CD14-positive monocyte (primary cell): ENCODE results near the gene AJUBA. TPM values are rescaled to one million over a fixed set of nuclear protein-coding genes. Genes with fewer than 3 reads are reported as not detected.

Source experiments
- DNase-seq, 3 donors: peaks; one replicate each; pipeline ENCODE4 v3.0.0-alpha.2; 2011 to 2022
- H2AFZ ChIP-seq: 2 replicates; pipeline ENCODE4 v1.6.0; 2012; ENCODE audit warnings: mild to moderate bottlenecking, low read depth, low read length, inconsistent platforms; ENCODE audit not compliant: insufficient read depth, poor library complexity, severe bottlenecking
- H3K27ac ChIP-seq, 2 donors: 1 replicate in 1 of 2; 2 replicates in 1 of 2; pipeline ENCODE4 v1.5.1; 2012 to 2013; ENCODE audit warnings: low read length in 2 of 2, control low read depth in 1 of 2, inconsistent platforms in 1 of 2, low read depth in 1 of 2, mild to moderate bottlenecking in 1 of 2
- H3K27me3 ChIP-seq, 2 donors: one replicate each; pipeline versions ENCODE4 v1.6.0 to v1.6.1; 2011 to 2013; ENCODE audit warnings: low read length in 2 of 2; ENCODE audit not compliant: control insufficient read depth in 2 of 2, insufficient read depth in 2 of 2
- H3K36me3 ChIP-seq, 2 donors: replicated peaks in 1 of 2; 1 replicate in 1 of 2; 2 replicates in 1 of 2; pipeline versions ENCODE4 v1.5.1 to v1.6.1; 2012 to 2013; ENCODE audit warnings: low read length in 2 of 2, control low read depth in 1 of 2, inconsistent platforms in 1 of 2, mild to moderate bottlenecking in 1 of 2; ENCODE audit not compliant: insufficient read depth in 2 of 2, control insufficient read depth in 1 of 2
- H3K4me1 ChIP-seq, 2 donors: 1 replicate in 1 of 2; 2 replicates in 1 of 2; pipeline versions ENCODE4 v1.5.1 to v1.6.1; 2012 to 2013; ENCODE audit warnings: low read length in 2 of 2, control low read depth in 1 of 2, inconsistent platforms in 1 of 2, mild to moderate bottlenecking in 1 of 2, moderate library complexity in 1 of 2; ENCODE audit not compliant: insufficient read depth in 2 of 2, control insufficient read depth in 1 of 2
- H3K4me2 ChIP-seq: replicated peaks from 2 replicates; pipeline ENCODE3; 2012; ENCODE audit warnings: low read length, moderate library complexity, mild to moderate bottlenecking; ENCODE audit not compliant: poor library complexity, severe bottlenecking; ENCODE audit errors: extremely low read depth
- H3K4me3 ChIP-seq, 3 experiments: fragments of 200-600 bp in 1 of 3; sonication (generic) in 1 of 3; replicated peaks in 1 of 3; 1 replicate in 2 of 3; 2 replicates in 1 of 3; pipeline ENCODE4 v1.5.1; 2011 to 2013; ENCODE audit warnings: low read length in 3 of 3, mild to moderate bottlenecking in 3 of 3, control low read depth in 2 of 3, low read depth in 2 of 3, inconsistent platforms in 1 of 3, moderate library complexity in 1 of 3
- H3K79me2 ChIP-seq: 2 replicates; pipeline ENCODE4 v1.6.0; 2012; ENCODE audit warnings: mild to moderate bottlenecking, control low read depth, inconsistent platforms, low read length, moderate library complexity; ENCODE audit not compliant: insufficient read depth
- H3K9ac ChIP-seq: 2 replicates; pipeline ENCODE4 v1.6.0; 2017; ENCODE audit warnings: low read length, mild to moderate bottlenecking; ENCODE audit not compliant: insufficient read depth, poor library complexity, severe bottlenecking
- H3K9me3 ChIP-seq, 2 donors: replicated peaks in 1 of 2; 1 replicate in 1 of 2; 2 replicates in 1 of 2; pipeline versions ENCODE4 v1.5.1 to v1.6.1; 2012 to 2013; ENCODE audit warnings: low read length in 2 of 2, control low read depth in 1 of 2; ENCODE audit not compliant: control insufficient read depth in 1 of 2, insufficient read depth in 1 of 2
- H4K20me1 ChIP-seq: 2 replicates; pipeline ENCODE4 v1.6.0; 2012; ENCODE audit warnings: mild to moderate bottlenecking, low read length, control low read depth, moderate library complexity; ENCODE audit not compliant: insufficient read depth
- H3K27ac Mint-ChIP-seq, 7 donors: one replicate each; pipeline ENCODE4 v1.8.0; 2020; ENCODE audit warnings: mild to moderate bottlenecking in 7 of 7, mixed read lengths in 7 of 7, moderate library complexity in 6 of 7, inconsistent platforms in 2 of 7
- H3K27me3 Mint-ChIP-seq, 3 donors: one replicate each; pipeline ENCODE4 v1.8.0; 2021 to 2022; ENCODE audit warnings: low read depth in 3 of 3, mild to moderate bottlenecking in 3 of 3, mixed read lengths in 3 of 3, moderate library complexity in 3 of 3, inconsistent platforms in 1 of 3
- H3K36me3 Mint-ChIP-seq, 2 donors: one replicate each; pipeline ENCODE4 v1.8.0; 2020; ENCODE audit warnings: mixed read lengths in 2 of 2, inconsistent platforms in 1 of 2, mild to moderate bottlenecking in 1 of 2
- H3K4me1 Mint-ChIP-seq: one replicate; pipeline ENCODE4 v1.8.0; 2020; ENCODE audit warnings: mild to moderate bottlenecking, mixed read lengths
- H3K4me3 Mint-ChIP-seq, 2 donors: one replicate each; pipeline ENCODE4 v1.8.0; 2020; ENCODE audit warnings: mild to moderate bottlenecking in 2 of 2, mixed read lengths in 2 of 2, moderate library complexity in 1 of 2
- H3K9me3 Mint-ChIP-seq, 7 donors: one replicate each; pipeline ENCODE4 v1.8.0; 2020 to 2022; ENCODE audit warnings: mixed read lengths in 7 of 7, mild to moderate bottlenecking in 6 of 7, moderate library complexity in 6 of 7, inconsistent platforms in 2 of 7
- WGBS: methylation state at CpG from one replicate; pipeline ENCODE4 v1.1.5; 2013; ENCODE audit warnings: missing lambda C conversion rate; ENCODE audit not compliant: insufficient coverage; 5-methylcytosine and 5-hydroxymethylcytosine counted together
- intact Hi-C, 2 donors: fragments of 100-400 bp; cut with micrococcal nuclease; formaldehyde crosslinking; loops; one replicate each; pipeline versions ENCODE4 v1.15.0 to v1.15.1; 2023
- polyA plus RNA-seq, 3 donors: library from polyadenylated mRNA; depleted of rRNA in 1 of 3; unstranded in 2 of 3; stranded (reverse) in 1 of 3; fragments of 300-500 nt in 2 of 3; fragments of >200 nt in 1 of 3; fragmentation: Illumina TruSeq in 2 of 3; gene quantifications; 1 replicate in 2 of 3; 2 replicates in 1 of 3; pipeline ENCODE4 v1.2.3, GENCODE V29; 2012 to 2021
- TF ChIP-seq, protein P1 (sequence below): fragments of 200-600 bp; IDR thresholded peaks from one replicate; pipeline ENCODE4 v1.8.0; 2022; ENCODE audit warnings: antibody characterized with exemption, mild to moderate bottlenecking

The AJUBA gene
- polyA plus RNA-seq, 3 donors = 0.04 TPM; not detected in 2

DNA sequence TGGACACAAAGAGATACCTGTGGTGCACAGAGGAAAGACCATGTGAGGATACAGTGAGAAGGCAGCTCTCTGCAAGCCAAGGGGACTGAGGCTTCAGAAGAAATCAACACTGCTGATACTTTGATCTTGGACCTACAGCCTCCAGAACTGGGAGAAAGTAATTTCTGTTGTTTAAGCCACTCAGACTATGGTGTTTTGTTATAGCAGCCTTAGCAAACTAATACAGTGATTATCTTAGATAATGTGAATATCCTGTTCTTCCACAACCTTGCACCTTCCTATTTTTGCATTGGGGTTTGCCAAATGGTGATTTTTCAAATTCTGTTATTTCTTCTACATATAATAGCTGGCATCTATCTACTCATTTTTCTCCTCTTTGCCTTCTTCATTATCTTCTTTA is 35.8 kb upstream of the AJUBA start:
- H3K9me3 Mint-ChIP-seq = no peaks in the 10 kb centered on the region

DNA sequence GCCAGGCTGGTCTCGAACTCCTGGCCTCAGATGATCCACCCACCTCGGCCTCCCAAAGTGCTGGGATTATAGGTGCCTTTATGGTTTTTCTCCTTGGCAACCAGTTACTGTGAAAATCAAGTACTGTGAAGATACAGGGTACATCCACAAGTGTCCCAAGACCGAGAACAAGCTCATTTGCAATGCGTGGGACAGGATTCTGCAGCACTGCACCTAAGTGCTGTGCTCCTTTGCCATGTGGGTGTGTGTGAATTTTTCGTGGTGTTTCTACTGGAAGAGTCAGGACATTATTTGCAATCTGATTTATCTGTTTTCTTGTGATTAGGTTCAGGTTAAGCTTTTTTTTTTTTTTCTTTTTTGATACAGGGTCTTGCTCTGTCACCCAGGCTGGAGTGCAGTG is 34.7 kb upstream of the AJUBA start:
- peaks cover 8% of the 10 kb centered on the region for H3K4me1 Mint-ChIP-seq
- H3K36me3 Mint-ChIP-seq = peaks cover 4% of the 10 kb centered on the region in 2 donors
- intact Hi-C loops = no loop called here
- TF ChIP-seq, protein P1, sequence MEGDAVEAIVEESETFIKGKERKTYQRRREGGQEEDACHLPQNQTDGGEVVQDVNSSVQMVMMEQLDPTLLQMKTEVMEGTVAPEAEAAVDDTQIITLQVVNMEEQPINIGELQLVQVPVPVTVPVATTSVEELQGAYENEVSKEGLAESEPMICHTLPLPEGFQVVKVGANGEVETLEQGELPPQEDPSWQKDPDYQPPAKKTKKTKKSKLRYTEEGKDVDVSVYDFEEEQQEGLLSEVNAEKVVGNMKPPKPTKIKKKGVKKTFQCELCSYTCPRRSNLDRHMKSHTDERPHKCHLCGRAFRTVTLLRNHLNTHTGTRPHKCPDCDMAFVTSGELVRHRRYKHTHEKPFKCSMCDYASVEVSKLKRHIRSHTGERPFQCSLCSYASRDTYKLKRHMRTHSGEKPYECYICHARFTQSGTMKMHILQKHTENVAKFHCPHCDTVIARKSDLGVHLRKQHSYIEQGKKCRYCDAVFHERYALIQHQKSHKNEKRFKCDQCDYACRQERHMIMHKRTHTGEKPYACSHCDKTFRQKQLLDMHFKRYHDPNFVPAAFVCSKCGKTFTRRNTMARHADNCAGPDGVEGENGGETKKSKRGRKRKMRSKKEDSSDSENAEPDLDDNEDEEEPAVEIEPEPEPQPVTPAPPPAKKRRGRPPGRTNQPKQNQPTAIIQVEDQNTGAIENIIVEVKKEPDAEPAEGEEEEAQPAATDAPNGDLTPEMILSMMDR = no peak
- Histone ChIP-seq H3K9me3 (no peaks in the 10 kb centered on the region), H3K27me3 (no peaks in the 10 kb centered on the region), H3K36me3 (no peaks in the 10 kb centered on the region), H3K4me1 (no peaks in the 10 kb centered on the region), H3K27ac (no peak overlapping the region), H3K79me2 (no peaks in the 10 kb centered on the region), H4K20me1 (no peaks in the 10 kb centered on the region), H2AFZ (no peak overlapping the region), H3K4me2 (no peak overlapping the region), H3K4me3 (no peak overlapping the region), H3K9ac (no peak overlapping the region)
- no peak for DNase-seq
- peaks cover 0 to 2% (median 2%) of the 10 kb centered on the region in 3 donors for H3K27me3 Mint-ChIP-seq
- H3K4me3 Mint-ChIP-seq = no peak overlapping the region
- H3K9me3 Mint-ChIP-seq = no peaks in the 10 kb centered on the region
- H3K27ac Mint-ChIP-seq = no peak overlapping the region
- whole genome bisulfite sequencing = 95% methylated on average over 2 of the region's 5 CpGs

More for the DNA sequence above, 35.8 kb upstream of the AJUBA start:
- Mint-ChIP-seq H3K27ac (no peak overlapping the region), H3K4me3 (no peak overlapping the region), H3K36me3 (peaks cover 4 to 7% of the 10 kb centered on the region in 2 donors), H3K4me1 (peaks cover 8% of the 10 kb centered on the region), H3K27me3 (peaks cover 0 to 2% (median 2%) of the 10 kb centered on the region in 3 donors)
- no peak overlapping the region for H3K27ac ChIP-seq
- DNase-seq = no peak
- no peak overlapping the region for H3K9ac ChIP-seq
- H3K27me3 ChIP-seq = no peaks in the 10 kb centered on the region
- no peaks in the 10 kb centered on the region for H3K79me2 ChIP-seq
- no peak overlapping the region for H3K4me2 ChIP-seq
- H3K4me1 ChIP-seq = no peaks in the 10 kb centered on the region
- intact Hi-C loops = no loop called here
- no peaks in the 10 kb centered on the region for H3K36me3 ChIP-seq
- no peaks in the 10 kb centered on the region for H3K9me3 ChIP-seq
- no peak overlapping the region for H2AFZ ChIP-seq
- no peak overlapping the region for H3K4me3 ChIP-seq
- H4K20me1 ChIP-seq = no peaks in the 10 kb centered on the region
- TF ChIP-seq, protein P1 = no peak
